Coronary artery (tissue), 2 donors: Measurements from ENCODE around the gene CRYL1.

Experiments used
- DNase-seq: peaks from one replicate; pipeline ENCODE4 v3.0.0-alpha.2; 2017; ENCODE audit warnings: low spot score
- H3K27ac ChIP-seq, 2 donors: fragments of 200-600 bp; sonication (generic); one replicate each; pipeline ENCODE4 v1.5.1; 2016 to 2019
- H3K4me3 ChIP-seq: fragments of 200-600 bp; sonication (generic); 2 replicates; pipeline ENCODE4 v1.5.1; 2016; ENCODE audit warnings: mild to moderate bottlenecking, moderate library complexity
- CTCF ChIP-seq: fragments of 200-600 bp; sonication (generic); IDR thresholded peaks from one replicate; pipeline ENCODE4 v1.5.1; 2019; ENCODE audit warnings: antibody characterized with exemption

The CRYL1 gene

GRCh38 chr13:20477394-20477793 lies 48.3 kb downstream of the CRYL1 start:
- TF ChIP-seq CTCF: no peak
- no peak for DNase-seq
- H3K27ac ChIP-seq: no peak overlapping the region
- H3K4me3 ChIP-seq: no peak overlapping the region

GRCh38 chr13:20475927-20476691 lies 49.5 kb downstream of the CRYL1 start:
- DNase-seq: no peak
- TF ChIP-seq CTCF: no peak
- no peak overlapping the region for H3K4me3 ChIP-seq
- no peak overlapping the region for H3K27ac ChIP-seq

- no peak overlapping the region for H3K4me3 ChIP-seq
- H3K27ac ChIP-seq: no peak overlapping the region
- TF ChIP-seq CTCF: no peak
- DNase-seq: no peak
These were observed 51.1 kb downstream of the CRYL1 start for GRCh38 chr13:20474515-20474914.

- TF ChIP-seq CTCF: no peak
- H3K27ac ChIP-seq: no peak overlapping the region
- DNase-seq: no peak
- no peak overlapping the region for H3K4me3 ChIP-seq
These were observed 51.8 kb downstream of the CRYL1 start for GRCh38 chr13:20473888-20474287.

GRCh38 chr13:20473139-20473538 lies 52.5 kb downstream of the CRYL1 start:
- no peak for TF ChIP-seq CTCF
- Histone ChIP-seq H3K4me3 (no peak overlapping the region), H3K27ac (no peak overlapping the region)
- no peak for DNase-seq

- H3K27ac ChIP-seq: no peak overlapping the region
- DNase-seq: no peak
- H3K4me3 ChIP-seq: no peak overlapping the region
- no peak for TF ChIP-seq CTCF
These were observed 53.1 kb downstream of the CRYL1 start for GRCh38 chr13:20472531-20472930.

GRCh38 chr13:20470136-20470535 lies 55.5 kb downstream of the CRYL1 start:
- Histone ChIP-seq H3K4me3 (no peak overlapping the region), H3K27ac (no peak overlapping the region)
- no peak for DNase-seq
- no peak for TF ChIP-seq CTCF
